Esophagus muscularis mucosa (tissue), 4 donors: ENCODE measurements around the gene CCNB1IP1. TPM values are rescaled to one million over a fixed set of nuclear protein-coding genes. Genes with fewer than 3 reads are reported as not detected.

ENCODE experiments used
- DNase-seq: peaks from one replicate; pipeline ENCODE4 v3.0.0-alpha.2; 2017; ENCODE audit errors: extremely low spot score
- H3K27ac ChIP-seq, 4 donors: fragments of 200-600 bp; sonication (generic); replicated peaks in 1 of 4; 1 replicate in 3 of 4; 2 replicates in 1 of 4; pipeline ENCODE4 v1.5.1; 2016 to 2019; ENCODE audit warnings: mild to moderate bottlenecking in 1 of 4
- H3K27me3 ChIP-seq, 4 donors: fragments of 200-600 bp; sonication (generic); one replicate each; pipeline versions ENCODE4 v1.5.1 to v1.6.0; 2016 to 2019
- H3K36me3 ChIP-seq, 4 donors: fragments of 200-600 bp; sonication (generic); one replicate each; pipeline ENCODE4 v1.5.1; 2016 to 2019
- H3K4me1 ChIP-seq, 4 donors: fragments of 200-600 bp; sonication (generic); one replicate each; pipeline ENCODE4 v1.5.1; 2016 to 2019
- H3K4me3 ChIP-seq, 4 donors: fragments of 200-600 bp; sonication (generic); 1 replicate in 2 of 4; 2 replicates in 2 of 4; pipeline ENCODE4 v1.5.1; 2016 to 2019; ENCODE audit warnings: mild to moderate bottlenecking in 4 of 4, moderate library complexity in 1 of 4
- H3K9me3 ChIP-seq, 4 donors: fragments of 200-600 bp; sonication (generic); 1 replicate in 3 of 4; 2 replicates in 1 of 4; pipeline ENCODE4 v1.5.1; 2016 to 2019
- EP300 ChIP-seq: sonication (generic); formaldehyde crosslinking; IDR thresholded peaks from one replicate; pipeline ENCODE4 v1.6.1; 2017; ENCODE audit warnings: antibody characterized with exemption
- POLR2A ChIP-seq: fragments of 450-650 bp; IDR thresholded peaks from one replicate; pipeline ENCODE4 v1.6.1; 2017; ENCODE audit warnings: antibody characterized with exemption, moderate library complexity, mild to moderate bottlenecking, low read depth
- POLR2AphosphoS5 ChIP-seq, 2 donors: sonication (generic); formaldehyde crosslinking; IDR thresholded peaks; one replicate each; pipeline ENCODE4 v1.6.1; 2017; ENCODE audit warnings: antibody characterized with exemption in 2 of 2
- WGBS: methylation state at CpG from one replicate; pipeline ENCODE4 v1.1.5; 2018; 5-methylcytosine and 5-hydroxymethylcytosine counted together
- intact Hi-C: fragments of 100-400 bp; cut with DNase I; formaldehyde crosslinking; loops from one replicate; pipeline ENCODE4 v1.15.1; 2023
- total RNA-seq, 4 donors: library from RNA; depleted of rRNA; stranded (reverse); fragments of >200 nt; gene quantifications; one replicate each; pipeline versions ENCODE4 v1.1.0 to v1.2.1, GENCODE V29; 2016
- TF ChIP-seq, protein P1 (sequence below), 3 experiments: fragments of 200-600 bp in 2 of 3; fragments of 450-650 bp in 1 of 3; sonication (generic) in 2 of 3; IDR thresholded peaks; one replicate each; pipeline ENCODE4 v1.5.1; 2017 to 2019; ENCODE audit warnings: antibody characterized with exemption in 3 of 3, mild to moderate bottlenecking in 2 of 3, moderate library complexity in 1 of 3

The CCNB1IP1 gene
- total RNA-seq, 4 donors from 2014 or later = 31.8 to 60.6 (median 42.0) TPM

DNA sequence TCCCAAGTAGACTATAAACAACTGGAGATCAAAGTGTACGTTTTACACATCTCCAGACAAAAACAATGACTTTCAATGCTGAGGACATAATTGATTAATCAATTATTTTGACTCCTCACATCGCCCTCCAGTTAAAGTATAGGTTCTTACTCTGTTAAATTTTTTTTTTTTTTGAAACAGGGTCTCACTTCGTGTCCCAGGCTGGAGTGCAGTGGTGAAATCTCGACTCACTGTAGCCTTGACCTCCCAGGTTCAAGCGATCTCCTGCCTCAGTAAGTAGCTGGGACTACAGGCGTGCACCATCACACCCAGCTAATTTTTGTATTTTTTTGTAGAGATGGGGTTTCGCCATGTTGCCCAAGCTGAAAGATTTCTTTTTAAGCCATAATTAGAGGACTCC is 938 bp upstream of the CCNB1IP1 start:
- Histone ChIP-seq H3K27me3 (no peaks in the 10 kb centered on the region), H3K4me1 (peaks cover 11 to 42% (median 38%) of the 10 kb centered on the region in 4 donors), H3K9me3 (no peaks in the 10 kb centered on the region), H3K27ac (peak overlapping the region; percentile 89 to 92 (median 90)), H3K36me3 (peaks cover 0 to 3% (median 0%) of the 10 kb centered on the region in 4 donors), H3K4me3 (no peak overlapping the region)
- no peak for TF ChIP-seq POLR2A
- no peak for TF ChIP-seq POLR2AphosphoS5 (IDR thresholded peaks at IDR 0.05)
- TF ChIP-seq, protein P1, sequence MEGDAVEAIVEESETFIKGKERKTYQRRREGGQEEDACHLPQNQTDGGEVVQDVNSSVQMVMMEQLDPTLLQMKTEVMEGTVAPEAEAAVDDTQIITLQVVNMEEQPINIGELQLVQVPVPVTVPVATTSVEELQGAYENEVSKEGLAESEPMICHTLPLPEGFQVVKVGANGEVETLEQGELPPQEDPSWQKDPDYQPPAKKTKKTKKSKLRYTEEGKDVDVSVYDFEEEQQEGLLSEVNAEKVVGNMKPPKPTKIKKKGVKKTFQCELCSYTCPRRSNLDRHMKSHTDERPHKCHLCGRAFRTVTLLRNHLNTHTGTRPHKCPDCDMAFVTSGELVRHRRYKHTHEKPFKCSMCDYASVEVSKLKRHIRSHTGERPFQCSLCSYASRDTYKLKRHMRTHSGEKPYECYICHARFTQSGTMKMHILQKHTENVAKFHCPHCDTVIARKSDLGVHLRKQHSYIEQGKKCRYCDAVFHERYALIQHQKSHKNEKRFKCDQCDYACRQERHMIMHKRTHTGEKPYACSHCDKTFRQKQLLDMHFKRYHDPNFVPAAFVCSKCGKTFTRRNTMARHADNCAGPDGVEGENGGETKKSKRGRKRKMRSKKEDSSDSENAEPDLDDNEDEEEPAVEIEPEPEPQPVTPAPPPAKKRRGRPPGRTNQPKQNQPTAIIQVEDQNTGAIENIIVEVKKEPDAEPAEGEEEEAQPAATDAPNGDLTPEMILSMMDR (IDR thresholded peaks at IDR 0.05) = no peak
- TF ChIP-seq EP300 = no peak
- 76% methylated on average over 7 of the region's 7 CpGs for WGBS
- intact Hi-C loops = loop anchor here (5.0 kb wide), 1 partner anchor 348 kb away; the partner anchor contains the start of gene RNASE4
- no peak for DNase-seq

DNA sequence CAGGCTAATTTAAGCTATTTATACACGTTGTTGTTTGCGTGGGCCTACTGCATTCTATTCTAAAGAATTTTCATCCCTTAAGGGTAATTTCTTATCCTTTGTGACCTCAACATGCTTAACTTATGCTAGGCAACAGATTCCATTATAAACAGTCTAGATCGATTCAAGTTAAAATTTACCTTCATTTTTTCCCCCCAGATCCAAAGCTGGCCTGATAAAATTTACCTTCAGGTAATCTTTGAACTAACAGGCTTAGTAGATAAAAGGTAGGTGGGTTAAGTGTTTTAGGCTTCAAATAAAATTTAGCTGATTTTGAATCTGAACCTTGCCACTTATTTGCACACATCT is 389 bp upstream of the CCNB1IP1 start:
- DNase-seq = no peak
- Histone ChIP-seq H3K4me3 (peak overlapping the region; percentile 61 to 68 (median 66)), H3K4me1 (peaks cover 11 to 43% (median 40%) of the 10 kb centered on the region in 4 donors), H3K9me3 (no peaks in the 10 kb centered on the region), H3K36me3 (peaks cover 0 to 8% (median 3%) of the 10 kb centered on the region in 4 donors), H3K27ac (peak overlapping the region; percentile 89 to 92 (median 90)), H3K27me3 (no peaks in the 10 kb centered on the region)
- no peak for TF ChIP-seq POLR2AphosphoS5 (IDR thresholded peaks at IDR 0.05)
- TF ChIP-seq POLR2A = no peak
- no peak for TF ChIP-seq EP300
- TF ChIP-seq, protein P1 (IDR thresholded peaks at IDR 0.05) = no peak
- intact Hi-C loops = loop anchor here (5.0 kb wide), 1 partner anchor 349 kb away; the partner anchor contains the start of gene RNASE4
- WGBS = 3% methylated on average over 3 of the region's 3 CpGs

DNA sequence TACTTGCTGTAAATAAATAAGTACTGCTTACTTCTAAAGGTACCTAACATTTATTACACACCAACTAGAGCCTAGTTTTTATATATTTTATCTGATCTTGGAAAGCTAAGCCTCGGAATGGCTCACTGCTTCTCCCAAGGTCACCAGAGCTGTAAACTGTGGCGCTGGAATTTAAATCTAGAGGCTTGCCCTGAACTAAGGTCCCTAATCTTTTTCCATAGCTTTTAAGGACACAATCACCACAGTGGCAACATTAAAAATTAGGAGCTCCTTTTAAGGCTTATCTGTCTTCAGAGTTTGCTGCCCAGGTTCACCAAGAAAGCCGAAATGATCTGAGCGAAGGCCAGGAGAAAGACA is 670 bp downstream of the CCNB1IP1 start:
- 2% methylated on average over 4 of the region's 4 CpGs for WGBS
- intact Hi-C loops = loop anchor here (5.0 kb wide), 1 partner anchor 350 kb away; the partner anchor contains the start of gene RNASE4
- TF ChIP-seq EP300 (no peak), POLR2A (no peak), POLR2AphosphoS5 (IDR thresholded peaks at IDR 0.05) (no peak)
- TF ChIP-seq, protein P1 (IDR thresholded peaks at IDR 0.05) = no peak
- Histone ChIP-seq H3K36me3 (peaks cover 0 to 10% (median 4%) of the 10 kb centered on the region in 4 donors), H3K4me3 (peak overlapping the region; percentile 61 to 68 (median 66)), H3K27me3 (no peaks in the 10 kb centered on the region), H3K27ac (peak overlapping the region; percentile 89 to 92 (median 90)), H3K9me3 (no peaks in the 10 kb centered on the region), H3K4me1 (peaks cover 15 to 50% (median 45%) of the 10 kb centered on the region in 4 donors)
- DNase-seq = no peak

DNA sequence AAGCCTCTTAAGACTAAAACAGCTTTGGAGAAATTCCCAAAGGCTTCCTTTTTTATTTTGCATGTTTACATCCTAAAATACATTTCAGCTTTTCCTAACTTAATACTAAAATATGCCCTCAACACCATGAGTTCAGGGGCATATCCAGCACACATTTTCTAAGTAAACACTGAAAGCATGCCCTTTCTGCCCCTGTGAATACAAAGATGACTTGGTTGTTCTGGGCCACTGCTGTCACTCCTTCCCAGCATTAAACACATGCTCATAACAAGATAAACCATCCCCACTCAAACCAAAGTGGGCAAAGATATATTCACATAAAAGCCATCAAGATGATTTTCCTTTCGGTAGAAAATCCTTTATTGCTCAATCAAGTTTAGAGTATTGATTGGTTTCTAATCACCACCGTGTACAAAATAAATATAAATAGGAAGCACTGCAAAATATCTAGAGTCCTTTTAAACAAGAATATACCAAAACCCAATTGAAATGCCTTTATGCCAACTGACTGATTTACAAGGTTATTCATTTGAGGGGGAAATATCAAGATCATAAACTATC is 1.9 kb downstream of the CCNB1IP1 start:
- H3K9me3 ChIP-seq = no peaks in the 10 kb centered on the region
- H3K27me3 ChIP-seq = no peaks in the 10 kb centered on the region
- no peak for DNase-seq
- H3K36me3 ChIP-seq = peaks cover 5 to 18% (median 11%) of the 10 kb centered on the region in 4 donors
- peaks cover 21 to 57% (median 53%) of the 10 kb centered on the region in 4 donors for H3K4me1 ChIP-seq
- peak overlapping the region in 1 of 4 donors; percentile 63 for H3K4me3 ChIP-seq
- TF ChIP-seq, protein P1 (IDR thresholded peaks at IDR 0.05) = no peak
- TF ChIP-seq POLR2A = no peak
- no peak for TF ChIP-seq POLR2AphosphoS5 (IDR thresholded peaks at IDR 0.05)
- TF ChIP-seq EP300 = no peak
- peak overlapping the region in 3 of 4 donors; percentile 1 to 91 (median 25) for H3K27ac ChIP-seq
- intact Hi-C loops = loop anchor here (5.0 kb wide), 1 partner anchor 351 kb away; the partner anchor contains the start of gene RNASE4
- WGBS = 63% methylated on average over 2 of the region's 2 CpGs
